Colon (tissue), 2 donors: ENCODE data around the gene STAB1.
"Not testable (repeated sequence)": the region's sequence is repeated elsewhere in the genome, so short reads cannot be mapped to it uniquely, and the experiment has no call there.

Experiments
- FAIRE-seq: peaks from 2 replicates; lab custom pipeline; 2012; peaks lifted over from hg19 to GRCh38; lab: Jason Lieb, UNC
- donor health status: control.
- donor health status: control.

Gene STAB1

DNA sequence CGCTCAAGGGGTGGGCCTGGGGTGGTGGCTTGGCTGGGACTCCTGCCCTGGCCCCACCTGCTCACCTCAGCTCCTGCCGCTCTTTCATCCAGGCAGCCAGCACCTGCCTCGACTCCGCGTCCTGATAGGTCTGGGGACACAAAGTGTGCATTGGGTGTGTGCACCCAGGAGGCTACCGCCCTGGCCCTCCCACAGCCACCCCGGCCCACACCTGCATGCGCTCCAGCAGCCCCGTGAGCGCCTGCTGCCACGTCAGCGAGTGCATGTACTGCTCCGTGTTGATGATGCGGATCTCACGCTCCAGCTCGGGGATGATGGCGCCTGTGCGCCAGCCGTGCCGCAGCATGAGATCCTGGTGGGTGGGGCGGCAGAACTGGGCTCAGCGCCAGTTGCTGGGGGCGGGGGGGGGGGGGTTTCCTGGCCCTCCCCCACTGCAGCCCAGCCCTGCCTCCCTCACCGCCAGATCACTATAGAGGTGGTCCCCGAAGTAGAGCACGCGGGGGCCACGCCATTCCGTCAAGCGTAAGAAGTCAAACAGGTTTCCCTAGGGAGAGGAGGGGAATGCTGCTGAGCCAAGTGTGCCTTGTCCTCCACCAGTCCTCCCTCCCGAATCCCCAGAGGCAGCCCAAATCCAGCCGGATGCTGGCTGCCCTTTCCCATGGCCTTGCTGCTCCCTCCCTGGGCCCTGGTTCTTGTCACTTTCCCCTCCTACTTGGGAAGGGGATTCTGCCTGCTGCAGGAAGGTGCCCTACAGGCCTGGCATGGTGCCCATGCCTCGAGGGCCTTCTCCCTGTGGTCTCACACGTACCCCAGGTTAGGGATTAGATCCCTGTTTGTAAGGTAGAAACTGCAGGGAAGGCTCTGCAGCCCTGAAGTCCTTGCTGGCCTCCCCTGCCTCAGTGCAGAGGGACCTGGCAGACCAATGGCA lies 29.9 kb downstream of the STAB1 start:
- no peak for FAIRE-seq

DNA sequence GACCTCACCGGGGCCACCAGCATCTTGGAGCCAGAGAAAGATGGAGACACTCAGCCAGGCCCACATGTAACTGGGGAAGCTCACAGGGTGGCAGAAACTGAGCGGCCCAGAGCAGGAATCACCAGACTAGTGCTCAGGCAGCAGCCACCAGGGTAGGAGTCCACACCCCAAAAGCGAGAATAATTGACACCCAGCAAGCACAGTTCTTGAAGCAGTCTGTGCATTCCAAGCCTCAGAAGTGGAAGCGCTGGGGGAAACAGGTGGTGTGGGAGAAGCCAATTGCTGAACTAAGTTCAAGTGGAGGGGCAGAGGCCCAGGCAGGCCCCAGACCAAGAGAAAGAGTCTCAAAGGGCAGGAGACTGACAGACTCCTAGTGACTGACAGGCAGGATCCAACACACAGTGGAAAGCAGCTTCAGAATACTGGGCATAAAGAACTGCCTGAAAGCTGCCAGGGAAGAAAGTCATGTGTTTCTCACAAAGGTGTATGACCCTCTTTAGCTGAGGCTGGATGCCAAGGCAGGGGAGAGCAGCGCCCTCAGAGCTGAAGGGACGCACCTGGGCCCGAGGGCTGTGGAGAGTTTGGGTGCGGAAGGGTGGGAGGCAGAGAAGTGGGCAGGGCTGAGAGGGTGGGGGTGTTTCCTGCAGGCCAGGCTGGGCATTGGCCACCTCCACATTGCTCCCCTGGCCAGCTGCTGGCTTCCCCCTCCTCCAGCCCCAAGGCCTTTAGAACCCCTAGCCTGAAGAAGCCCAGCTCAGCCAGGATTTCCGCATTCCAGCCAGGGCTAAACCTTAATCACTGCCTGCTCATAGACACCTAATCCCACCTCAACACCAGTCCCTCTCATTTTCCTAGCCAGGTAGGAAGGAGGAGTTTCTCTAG lies 30.8 kb downstream of the STAB1 start:
- FAIRE-seq, result no peak

DNA sequence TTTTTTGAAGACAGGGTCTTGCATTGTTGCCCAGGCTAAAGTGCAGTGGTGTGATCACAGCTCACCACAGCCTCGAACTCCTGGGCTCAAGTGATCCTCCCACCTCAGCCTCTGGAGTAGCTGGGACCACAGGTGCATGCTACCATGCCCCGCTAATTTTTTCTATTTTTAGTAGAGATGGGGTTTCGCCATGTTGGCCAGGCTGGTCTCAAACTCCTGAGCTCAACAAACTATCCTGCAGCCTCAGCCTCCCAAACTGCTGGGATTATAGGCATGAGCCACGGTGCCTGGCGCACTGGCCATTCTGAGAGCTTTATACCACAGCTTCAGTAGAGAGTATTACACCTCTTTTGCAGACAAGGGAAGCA lies 31.5 kb downstream of the STAB1 start:
- FAIRE-seq, result not testable (repeated sequence)

DNA sequence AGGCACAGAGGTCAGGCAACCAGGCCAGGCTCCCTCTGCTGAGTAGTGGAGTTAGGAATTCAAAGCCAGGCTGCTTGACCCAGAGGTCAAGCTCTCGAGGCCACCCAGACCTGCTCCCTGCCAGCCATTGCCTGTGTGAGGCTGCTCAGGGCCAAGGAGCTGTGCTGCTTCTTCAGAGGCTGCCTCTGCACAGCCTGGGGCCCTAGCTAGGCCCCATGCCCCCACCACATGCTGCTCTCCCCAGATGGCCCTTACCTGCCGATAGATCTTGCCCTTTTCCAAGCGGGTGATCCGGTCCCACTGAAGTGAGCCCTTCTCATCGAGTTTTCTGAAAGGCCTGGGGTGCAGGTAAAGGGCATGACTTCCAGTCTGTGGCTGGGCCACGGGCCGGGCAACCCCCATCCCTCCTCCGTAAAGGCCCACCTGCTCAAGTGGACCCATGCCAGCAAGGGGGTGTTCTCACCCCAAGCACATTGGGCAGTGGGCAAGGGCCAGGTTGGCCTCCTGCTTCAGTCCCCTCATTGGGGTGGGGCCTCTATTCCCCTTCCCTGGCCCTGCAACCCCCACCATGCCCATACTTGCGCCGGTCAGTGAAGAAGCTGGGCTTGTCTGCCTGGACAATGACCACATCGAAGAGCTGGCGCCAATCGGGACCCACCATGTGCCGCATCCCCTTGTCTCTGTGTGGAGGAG lies 32.0 kb downstream of the STAB1 start:
- FAIRE-seq, result no peak

DNA sequence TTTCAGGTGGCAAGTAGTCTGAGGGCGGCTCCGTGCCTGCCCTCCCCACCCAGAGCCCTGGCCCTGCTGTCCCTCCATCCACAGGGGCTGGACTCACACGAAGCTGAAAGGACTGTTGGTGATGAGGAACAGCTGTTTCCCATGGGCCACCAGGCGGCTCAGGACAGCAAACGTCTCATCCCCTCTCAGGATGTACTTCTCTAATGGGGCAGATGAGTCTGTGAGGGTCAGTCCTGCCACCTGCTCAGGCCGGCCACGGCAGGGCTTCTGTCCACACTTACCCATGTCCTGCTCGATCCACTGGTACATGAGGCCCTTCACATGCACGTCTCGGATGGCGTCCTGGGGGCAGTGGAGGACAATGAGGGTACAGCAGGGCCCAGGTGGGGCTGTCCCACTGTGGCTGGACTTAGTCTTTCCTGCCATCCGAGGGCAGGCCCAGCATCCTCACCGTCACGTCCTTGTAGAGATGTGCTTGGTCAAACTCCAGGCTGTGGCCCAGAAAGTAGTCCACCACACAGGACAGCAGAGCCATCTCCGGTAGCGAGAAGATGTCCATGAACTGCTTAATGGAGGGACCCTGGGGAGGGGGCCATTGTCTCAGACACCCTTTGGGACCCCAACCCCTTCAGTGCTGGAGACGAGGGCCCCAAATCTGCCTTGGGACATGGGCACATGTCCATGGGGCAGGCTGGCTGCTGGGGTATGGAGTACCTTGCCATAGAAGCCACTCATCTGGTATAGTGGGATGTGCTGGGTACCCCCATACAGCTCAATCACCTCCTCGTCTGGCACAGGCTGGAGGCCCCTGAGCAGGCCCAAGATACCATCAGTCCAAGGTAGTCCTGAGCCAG lies 32.8 kb downstream of the STAB1 start:
- no peak for FAIRE-seq

DNA sequence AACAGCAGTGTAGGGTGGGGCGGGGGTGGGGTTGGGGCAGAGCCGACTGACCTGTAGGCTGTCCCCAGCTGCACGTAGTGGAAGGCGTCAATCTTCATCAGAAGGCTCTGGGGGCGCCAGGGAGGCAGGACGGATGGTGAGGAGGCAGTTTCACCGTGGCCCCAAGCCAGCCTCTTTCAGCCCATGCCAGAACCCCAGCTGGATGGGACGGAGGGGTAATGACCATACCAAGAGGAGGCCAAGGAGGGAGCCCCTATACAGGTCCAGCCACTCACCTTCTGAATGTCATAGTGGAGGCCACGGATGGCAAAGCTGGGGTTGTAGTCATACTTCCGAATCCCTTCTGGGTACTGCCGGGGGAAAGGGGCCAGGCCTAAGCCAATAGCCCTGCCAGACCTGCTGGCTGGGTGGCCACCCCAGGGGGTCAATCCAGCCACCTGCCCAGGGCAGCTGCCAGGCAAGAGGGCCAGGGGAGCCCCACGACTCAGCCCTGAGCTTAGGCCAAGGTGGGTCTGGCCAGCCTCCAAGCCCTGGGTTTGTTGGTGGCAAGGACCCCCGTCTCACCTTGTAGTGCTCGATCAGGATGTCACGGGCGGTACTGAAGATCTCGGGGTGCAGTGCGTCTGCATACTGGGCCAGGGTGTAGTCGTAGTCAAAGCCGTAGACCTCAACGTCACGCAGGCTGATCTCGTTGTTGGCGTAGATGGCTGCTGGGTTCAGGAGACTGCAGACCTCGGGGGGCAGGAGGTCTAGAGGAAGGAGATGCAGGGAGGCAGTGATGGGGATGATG lies 33.6 kb downstream of the STAB1 start:
- no peak for FAIRE-seq

DNA sequence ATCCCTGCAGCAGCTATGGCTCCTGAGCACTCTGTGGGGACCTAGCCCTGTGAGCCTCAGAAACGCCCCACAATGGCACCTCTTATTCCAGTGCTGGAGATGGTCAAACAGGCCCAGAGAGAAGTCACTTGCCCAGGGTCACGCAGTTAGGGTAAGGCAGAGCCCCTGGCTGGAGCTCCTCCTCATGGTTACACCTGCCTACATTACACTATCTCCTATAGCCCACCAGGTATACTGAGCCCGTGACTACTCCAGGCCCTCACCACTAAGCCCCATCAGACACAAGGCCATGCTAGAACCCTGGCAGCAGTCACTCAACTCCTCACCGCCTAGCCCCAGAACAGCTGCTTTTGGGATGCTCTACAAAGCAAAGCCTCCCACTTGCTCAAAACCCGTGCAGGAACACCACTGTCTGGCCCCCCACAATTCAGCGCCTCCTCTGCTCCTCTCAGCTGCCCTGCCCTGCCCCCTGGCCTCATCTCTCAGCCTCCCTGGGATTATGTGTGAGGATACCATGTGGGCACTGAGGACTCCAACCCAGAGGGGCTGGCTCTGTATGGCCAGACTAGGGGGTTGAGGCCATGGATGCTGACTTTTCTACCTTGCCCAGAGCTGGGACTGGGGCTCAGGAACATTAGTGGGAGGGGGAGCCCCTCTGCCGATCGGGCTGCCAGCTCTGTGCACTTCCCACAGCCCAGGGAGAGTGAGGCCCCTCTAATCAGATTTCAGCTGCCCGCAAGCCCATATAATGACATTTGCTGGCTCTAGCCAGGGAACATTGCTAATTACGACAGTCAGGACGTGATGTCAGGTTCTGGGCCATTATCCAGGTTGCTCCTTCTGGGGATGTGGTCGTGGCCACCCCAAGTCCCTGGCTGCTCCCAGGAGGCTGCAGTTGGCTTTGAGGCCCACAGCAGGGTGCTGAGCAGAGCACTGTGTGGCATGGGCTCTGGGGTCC lies 34.5 kb downstream of the STAB1 start:
- no peak for FAIRE-seq

DNA sequence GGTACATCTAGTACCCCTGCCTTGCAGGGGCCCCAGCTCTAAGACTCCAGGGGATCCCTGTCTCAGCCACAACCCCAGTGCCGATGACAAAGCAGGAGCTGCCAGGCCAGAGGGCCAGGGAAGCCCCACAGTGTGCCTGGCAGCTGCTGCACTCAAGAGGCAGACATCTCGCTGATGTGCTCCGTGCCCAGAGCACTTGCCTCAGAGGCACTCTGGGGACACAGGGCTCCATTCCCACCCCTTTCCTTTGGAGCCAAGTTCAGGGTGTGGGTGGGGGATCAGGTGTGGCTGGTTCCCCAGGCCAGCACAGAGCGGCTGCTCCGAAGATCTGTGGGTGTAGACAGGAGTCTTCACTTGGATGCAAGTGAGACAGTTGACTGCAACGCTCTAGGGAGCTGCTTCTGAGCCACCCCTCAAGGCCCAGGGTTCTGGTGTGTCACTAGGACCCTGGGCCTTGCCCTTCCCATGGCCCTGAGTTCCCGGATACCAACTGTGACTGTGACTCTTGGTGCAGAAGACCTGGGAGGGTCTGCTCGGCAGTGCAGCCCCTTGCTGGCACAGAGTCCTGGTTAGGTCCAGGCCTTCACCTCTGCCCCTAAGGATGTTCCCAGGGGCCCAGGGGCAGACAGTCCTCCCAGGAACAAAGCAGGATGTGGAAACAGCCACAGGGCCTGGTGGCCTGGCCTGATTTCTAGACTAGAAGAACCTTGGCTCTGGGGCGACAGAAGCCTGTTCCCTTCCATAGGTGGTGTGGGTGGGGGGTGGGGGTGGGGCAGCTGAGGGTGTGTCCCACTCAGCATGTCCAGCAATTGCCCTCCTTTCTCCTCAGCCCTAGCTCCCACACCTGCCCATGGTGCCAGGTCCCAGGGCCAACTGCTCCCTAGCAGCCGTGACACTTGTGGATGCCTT lies 36.0 kb downstream of the STAB1 start:
- no peak for FAIRE-seq

DNA sequence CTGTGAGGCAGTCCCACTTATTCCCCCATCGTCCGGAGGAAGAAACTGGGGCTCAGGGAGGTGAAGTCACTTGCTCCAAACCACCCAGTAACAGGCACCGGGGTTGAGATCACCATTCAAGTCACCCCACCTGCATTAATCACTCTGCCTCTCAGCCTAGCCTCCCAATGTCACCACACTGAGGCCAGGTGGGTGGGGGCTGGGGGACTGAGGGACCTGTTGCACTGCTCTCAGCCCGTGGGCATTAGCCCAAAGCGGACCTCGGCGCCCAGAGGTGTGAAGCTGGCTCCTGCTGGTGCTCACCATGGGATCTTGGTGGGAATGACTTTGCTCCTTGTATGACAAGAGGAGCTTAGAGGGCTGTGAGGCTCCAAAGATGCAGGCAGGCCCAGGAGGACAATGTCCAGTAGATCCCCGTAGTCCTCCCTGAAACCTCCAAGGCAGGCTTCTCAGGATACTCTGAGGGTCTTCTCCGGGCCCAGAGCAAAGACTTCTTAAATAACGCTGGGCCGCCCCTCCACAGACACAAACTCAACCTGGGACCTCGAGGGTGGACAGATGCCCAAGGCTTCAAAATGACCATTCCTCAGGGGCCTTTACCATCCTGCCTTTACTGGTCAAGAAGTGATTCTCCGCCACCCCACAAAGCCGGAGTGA lies 36.9 kb downstream of the STAB1 start:
- no peak for FAIRE-seq

DNA sequence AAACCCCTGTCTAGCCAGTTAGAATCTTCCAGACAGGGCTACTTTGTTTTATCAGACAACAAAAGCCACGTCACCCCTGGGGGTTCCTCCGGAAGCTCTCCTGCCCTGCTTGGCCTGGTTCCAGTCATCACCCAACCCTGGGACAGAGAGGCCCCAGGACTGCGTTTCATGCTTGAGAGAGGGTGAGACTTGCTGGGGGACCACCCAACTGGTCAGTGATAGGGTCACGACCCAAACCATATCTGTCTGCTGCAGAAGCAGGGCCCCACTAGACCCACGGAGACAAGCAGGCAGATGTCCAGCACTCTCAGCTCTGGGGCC lies 37.3 kb downstream of the STAB1 start:
- no peak for FAIRE-seq

DNA sequence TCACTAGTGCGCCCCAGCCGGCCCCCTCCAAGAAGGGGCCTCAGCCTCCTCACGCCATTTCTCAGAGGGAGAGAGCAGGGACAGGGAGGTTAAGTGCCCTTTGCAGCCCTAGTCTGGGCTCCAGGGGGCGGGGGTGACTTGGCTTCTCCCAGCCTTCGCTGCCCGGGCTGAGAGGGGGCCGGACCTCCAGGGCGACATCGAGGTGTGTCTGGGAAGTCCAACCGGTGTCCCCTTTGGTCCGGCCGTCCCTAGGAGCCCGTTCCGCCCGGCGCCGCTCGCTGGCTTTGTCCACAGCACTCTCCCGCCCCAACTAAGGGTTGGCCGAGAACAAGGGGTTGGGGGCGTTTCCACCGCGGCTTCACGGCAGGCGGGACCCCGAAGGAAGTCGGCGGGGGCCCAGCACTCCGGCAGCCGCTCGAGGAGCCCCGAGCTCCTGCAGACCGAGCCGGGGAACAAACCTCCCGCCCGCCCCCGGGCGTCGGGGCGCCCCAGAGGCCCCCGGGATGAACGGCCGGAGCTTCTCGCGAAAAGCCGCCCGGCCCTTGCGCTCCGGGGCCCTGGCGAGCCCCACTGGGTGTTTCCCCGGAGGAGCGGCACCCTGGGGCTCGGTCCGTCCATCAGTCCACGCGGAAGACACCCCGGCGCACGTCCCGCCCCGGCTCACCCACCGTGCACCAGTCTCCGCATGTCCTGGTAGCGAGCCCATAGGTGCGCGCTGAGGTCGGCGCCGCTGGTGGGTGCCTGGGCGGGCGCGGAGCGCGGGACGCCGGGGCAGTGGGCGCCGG lies 37.9 kb downstream of the STAB1 start:
- FAIRE-seq, result no peak

DNA sequence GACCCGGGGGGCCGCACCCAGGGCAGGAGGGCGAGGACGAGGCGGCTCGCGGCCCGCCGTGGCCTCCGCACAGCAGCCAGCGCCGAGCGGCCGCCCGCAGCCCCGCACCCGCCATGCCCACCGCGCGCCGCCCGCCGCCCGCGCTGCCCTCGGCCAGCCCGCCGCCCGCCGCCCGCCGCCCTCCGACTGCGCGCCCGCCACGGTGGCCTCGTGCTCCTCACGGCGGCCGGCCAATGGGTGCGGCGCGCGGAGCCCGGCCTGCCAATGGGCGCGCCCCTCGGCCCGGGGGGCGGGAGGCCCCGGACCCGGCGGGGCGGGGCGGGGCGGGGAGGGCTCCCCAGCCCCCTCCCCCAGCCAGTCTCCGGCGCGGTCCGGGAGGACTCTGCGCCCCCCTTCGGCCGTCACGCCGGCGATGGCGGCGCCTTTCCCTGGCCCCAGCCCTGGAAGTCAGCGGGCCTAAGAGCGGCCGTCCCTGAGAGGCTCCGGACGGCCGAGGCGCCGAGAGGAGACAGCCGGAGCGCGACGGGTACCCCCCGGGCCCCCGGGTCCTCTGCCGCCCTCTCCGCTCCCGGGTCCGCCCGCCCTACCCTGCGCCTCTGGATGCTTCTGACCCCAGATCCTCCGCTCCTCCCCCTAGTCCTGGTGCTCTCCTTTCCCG lies 38.6 kb downstream of the STAB1 start, which contains the start of gene NT5DC2:
TSS of gene NT5DC2 (minus strand) at position 235 of the 658 bp plus-strand sequence. CDS start at position 115, 120 bp downstream.
- FAIRE-seq, result no peak

DNA sequence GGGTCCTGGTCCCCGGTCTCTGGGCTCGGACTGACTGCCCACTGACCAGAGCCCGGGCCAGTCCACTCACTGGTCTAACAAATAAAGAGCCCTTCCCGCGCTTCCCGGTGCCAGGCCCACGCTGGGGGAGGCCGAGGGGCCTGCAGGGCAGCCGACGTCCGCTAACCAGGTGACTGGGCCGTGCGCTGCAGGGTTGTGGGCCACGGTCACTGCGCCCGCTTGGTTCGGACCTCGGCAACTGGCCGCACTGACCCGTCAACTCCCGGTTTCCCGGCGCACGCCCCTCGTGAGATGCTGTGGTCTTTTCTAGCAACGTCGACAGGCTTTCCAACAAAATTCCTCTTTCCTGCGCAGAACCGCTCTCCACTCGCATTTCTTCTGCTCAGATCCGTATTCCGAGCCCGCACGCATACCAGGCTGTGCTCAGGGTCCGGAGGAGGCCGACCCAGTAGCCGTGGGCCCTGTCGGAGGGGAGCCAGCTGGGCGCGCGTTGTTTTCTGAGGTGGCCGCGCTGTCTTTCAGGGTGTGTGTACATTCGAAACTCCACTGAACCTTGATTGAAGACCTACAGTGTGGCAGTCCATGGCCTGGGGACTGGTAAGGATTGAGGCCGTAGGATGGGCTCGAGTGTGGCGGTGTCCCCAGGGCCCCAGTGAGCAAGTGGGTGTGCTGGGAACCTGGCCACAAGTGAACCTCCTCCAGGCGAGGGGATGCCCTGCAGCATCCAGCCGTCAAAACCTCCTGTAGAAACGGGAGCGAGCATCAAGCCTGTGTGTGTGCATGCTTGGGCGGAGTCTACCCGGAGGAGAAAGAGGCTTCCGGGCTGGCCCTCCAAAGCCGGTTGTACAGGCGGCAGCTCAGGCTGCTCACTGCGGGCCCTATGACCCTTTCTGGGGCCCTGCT lies 39.4 kb downstream of the STAB1 start:
- FAIRE-seq, result no peak

DNA sequence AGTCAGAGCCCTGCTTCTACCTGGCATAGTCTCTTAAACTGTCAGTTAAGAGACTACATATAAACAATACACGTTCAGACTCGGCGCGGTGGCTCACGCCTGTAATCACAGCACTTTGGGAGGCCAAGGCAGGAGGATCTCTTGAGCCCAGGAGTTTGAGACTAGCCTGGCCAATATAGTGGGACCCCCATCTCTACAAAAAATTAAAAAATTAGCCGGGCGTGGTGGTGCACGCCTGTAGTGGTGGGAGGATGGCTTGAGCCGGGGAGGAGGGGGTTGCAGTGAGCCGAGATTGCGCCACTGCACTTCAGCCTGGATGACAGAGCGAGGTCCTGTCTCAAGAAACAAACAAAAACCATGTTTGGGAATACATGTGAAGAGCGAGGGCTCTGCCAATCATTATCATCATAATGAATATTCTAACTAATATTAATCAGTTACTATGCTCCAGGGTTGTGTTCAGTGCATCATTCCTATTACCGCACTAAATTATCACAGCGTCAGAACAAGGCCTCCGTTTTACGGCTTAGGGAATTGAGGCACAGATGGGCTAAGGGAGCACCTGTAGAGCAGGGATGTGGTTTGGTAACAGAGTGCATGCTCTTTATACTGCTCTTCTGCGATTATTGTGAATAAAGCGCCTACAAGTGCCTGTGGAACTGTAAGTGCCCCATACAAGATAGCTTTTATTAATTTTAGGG lies 40.4 kb downstream of the STAB1 start:
- FAIRE-seq, result no peak

DNA sequence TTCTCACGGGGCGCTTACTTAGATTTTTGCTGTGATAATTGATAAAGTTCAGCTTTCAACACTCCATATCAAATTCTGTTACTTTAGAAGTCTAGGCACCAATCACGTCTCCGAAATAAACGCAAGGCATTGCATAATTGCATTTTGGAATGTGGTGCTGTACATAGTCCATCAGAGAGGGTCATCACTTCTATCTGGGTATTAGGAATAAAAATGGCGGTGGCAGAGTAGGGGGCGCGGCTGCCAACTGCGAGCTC lies 40.9 kb downstream of the STAB1 start:
- FAIRE-seq, result no peak
